ENCODE data around the gene ZNF221.
A peak's percentile ranks its signal among the peaks of the same experiment; 100 is the strongest.

ZNF221 gene

DNA sequence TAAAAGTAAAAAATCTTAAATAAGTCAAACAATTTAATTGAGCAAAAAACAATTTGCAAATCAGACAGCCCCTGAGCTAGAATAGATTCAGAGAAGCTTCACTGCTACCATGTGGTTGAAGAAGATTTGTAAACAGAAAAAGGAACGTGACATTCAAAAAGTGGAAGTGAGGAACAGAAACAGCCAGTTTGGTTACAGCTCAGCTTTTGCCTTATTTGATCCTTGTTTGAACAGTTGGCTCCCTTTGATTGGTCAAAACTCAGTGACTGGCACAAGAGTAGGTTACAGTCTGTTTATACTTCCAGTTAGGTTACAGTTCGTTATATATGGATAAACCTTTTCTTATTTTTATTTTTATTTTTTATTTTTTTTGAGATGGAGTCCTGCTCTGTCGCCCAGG is 5.8 kb downstream of the ZNF221 start:
- DNase-seq (ENCODE audit: extremely low spot score) = no peak
- CTCF ChIA-PET = interaction anchor here (1.2 kb wide), 1 partner anchor 18 kb away, joined by 3 read pairs; no protein-coding TSS in a partner anchor
- TF ChIP-seq, protein P1, sequence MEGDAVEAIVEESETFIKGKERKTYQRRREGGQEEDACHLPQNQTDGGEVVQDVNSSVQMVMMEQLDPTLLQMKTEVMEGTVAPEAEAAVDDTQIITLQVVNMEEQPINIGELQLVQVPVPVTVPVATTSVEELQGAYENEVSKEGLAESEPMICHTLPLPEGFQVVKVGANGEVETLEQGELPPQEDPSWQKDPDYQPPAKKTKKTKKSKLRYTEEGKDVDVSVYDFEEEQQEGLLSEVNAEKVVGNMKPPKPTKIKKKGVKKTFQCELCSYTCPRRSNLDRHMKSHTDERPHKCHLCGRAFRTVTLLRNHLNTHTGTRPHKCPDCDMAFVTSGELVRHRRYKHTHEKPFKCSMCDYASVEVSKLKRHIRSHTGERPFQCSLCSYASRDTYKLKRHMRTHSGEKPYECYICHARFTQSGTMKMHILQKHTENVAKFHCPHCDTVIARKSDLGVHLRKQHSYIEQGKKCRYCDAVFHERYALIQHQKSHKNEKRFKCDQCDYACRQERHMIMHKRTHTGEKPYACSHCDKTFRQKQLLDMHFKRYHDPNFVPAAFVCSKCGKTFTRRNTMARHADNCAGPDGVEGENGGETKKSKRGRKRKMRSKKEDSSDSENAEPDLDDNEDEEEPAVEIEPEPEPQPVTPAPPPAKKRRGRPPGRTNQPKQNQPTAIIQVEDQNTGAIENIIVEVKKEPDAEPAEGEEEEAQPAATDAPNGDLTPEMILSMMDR (IDR thresholded peaks at IDR 0.05; ENCODE audit: control extremely low read depth, extremely low read depth, low read depth, missing control alignments) = no peak
- POLR2A ChIA-PET = no interaction called here

DNA sequence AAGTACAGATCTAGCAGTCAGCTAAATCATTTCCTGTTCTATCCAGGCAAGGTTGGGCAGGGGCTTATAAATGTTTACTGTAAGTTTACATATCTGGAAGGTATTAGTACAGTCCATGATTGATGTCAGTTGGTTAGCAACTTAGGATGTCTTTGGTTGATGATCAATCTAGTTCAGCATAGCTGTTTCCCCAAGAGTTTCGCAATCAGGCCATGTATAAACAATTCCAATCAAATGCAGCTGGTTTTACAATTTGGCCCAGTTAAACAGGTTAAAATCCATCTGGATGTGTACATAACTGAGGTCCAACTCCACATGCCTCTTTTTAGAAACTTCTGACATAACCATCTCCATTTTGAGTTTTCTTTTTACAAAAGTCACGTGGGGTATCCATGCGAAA is 6.9 kb downstream of the ZNF221 start:
- DNase-seq (ENCODE audit: extremely low spot score) = no peak
- ChIA-PET CTCF (interaction anchor here (1.2 kb wide), 1 partner anchor 17 kb away, joined by 3 read pairs; no protein-coding TSS in a partner anchor), POLR2A (no interaction called here)
- TF ChIP-seq, protein P1 (IDR thresholded peaks at IDR 0.05; ENCODE audit: control extremely low read depth, extremely low read depth, low read depth, missing control alignments) = no peak

DNA sequence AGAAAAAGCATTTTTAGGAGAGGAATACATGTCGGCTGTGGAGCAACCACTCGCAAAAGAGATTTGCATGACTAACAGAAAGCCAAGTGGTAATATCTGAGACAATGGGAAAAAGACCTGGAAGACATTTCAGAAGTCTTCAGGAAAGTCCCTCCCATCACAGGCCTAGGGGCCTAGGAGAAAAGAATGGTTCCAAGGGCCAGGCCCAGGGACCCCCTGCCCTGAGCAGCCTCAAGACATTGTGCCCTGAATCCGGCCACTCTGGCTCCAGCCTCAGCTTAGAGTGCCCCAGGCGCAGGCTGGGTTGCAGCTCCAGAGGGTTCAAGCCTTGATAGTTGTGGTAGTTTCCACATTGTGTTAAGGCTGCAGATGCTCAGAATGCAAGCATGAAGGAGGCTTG is 9.4 kb downstream of the ZNF221 start:
- POLR2A ChIA-PET = no interaction called here
- CTCF ChIA-PET = no interaction called here
- TF ChIP-seq, protein P1 (IDR thresholded peaks at IDR 0.05; ENCODE audit: control extremely low read depth, extremely low read depth, low read depth, missing control alignments) = no peak
- no peak for DNase-seq (ENCODE audit: extremely low spot score)

DNA sequence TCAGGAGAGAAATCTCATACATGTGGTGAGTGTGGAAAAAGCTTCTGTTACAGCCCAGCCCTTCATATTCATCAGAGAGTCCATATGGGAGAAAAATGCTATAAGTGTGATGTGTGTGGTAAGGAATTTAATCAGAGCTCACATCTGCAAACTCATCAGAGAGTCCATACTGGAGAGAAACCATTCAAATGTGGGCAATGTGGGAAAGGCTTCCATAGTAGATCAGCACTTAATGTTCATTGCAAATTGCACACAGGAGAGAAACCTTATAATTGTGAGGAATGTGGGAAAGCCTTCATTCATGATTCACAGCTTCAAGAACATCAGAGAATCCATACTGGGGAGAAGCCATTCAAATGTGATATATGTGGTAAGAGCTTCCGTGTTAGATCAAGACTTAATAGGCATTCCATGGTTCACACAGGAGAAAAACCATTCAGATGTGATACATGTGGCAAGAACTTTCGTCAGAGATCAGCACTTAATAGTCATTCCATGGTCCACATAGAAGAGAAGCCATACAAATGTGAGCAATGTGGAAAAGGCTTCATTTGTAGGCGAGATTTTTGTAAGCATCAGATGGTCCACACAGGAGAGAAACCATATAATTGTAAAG is 15.2 kb downstream of the ZNF221 start:
- no peak for DNase-seq (ENCODE audit: extremely low spot score)
- TF ChIP-seq, protein P1 (IDR thresholded peaks at IDR 0.05; ENCODE audit: control extremely low read depth, extremely low read depth, low read depth, missing control alignments) = no peak
- ChIA-PET POLR2A (no interaction called here), CTCF (no interaction called here)

DNA sequence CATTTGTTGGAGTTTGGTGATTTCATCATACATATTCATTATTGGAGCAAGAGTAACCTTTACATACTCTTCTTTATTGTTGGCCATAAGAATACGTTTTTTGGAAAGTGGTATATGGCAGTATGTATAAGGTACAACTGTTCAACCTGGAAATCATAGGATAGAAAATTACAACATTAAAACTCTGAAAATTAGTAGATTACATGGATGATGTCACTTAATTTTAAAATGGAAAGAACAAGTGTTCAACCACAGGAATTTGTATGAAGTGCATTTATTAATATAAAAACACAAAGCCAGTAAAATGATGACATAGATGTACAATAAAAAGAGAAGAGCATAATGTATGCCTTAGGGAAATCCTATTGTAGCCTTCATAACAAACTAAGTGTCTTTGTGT is 25.7 kb downstream of the ZNF221 start:
- TF ChIP-seq, protein P1 (IDR thresholded peaks at IDR 0.05; ENCODE audit: control extremely low read depth, extremely low read depth, low read depth, missing control alignments) = no peak
- no peak for DNase-seq (ENCODE audit: extremely low spot score)
- CTCF ChIA-PET = no interaction called here
- POLR2A ChIA-PET = no interaction called here

DNA sequence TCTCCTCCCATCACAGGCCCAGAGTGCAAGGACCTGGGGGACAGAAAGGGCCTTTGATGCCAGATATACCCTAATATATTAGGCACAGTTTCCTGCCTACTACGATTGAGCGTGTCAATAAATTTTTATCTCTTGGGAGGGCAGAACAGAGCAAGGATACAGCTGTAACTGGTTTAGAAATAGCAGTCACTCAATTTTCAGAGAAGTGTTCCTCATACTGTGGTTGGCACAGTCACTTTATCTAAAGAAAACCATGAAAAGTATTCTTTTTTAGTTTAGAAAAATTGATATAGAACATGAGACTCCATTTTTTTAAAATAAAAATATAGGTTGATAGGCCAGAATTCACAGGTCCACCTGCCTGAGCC is 32.5 kb downstream of the ZNF221 start:
- ChIA-PET CTCF (no interaction called here), POLR2A (interaction anchor here (0.5 kb wide), 1 partner anchor 229 kb away, joined by 4 read pairs; the partner anchor contains the start of gene ZNF227)
- TF ChIP-seq, protein P1 (IDR thresholded peaks at IDR 0.05; ENCODE audit: control extremely low read depth, extremely low read depth, low read depth, missing control alignments) = no peak

More for the DNA sequence above, 32.5 kb downstream of the ZNF221 start:
- DNase-seq (ENCODE audit: extremely low spot score) = peak; percentile 5

Data from GM10248 (cell line).